C4-2B (cell line): ENCODE results near the gene ARNT2.

Source experiments
- ZFX ChIP-seq: fragments of 450-650 bp; IDR thresholded peaks from 2 replicates; pipeline ENCODE4 v1.6.1; 2017
- TF ChIP-seq, protein P1 (sequence below): fragments of 450-650 bp; conservative IDR thresholded peaks from 2 replicates; pipeline ENCODE4 v1.5.1; 2017; ENCODE audit warnings: mild to moderate bottlenecking

DNA sequence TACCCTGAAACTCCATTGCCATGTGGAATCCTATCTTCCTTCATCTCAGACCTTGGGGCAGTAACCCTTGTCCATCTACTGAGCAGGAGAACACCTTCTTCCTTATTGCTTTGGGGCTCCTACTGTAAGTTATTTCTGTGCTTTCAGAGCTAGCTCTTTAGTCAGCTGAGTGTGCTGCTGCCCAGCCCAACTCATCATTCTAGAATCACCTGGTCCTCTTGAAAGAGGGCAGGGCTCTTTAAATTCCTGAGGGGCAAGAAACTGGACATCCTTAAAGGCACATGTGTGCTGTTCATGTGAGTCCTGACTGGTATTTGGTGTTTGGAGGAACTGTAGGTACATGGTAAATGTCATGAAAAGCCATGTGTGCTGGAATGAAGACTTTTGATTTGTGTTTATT, 140.9 kb downstream of the ARNT2 start:
- TF ChIP-seq, protein P1, sequence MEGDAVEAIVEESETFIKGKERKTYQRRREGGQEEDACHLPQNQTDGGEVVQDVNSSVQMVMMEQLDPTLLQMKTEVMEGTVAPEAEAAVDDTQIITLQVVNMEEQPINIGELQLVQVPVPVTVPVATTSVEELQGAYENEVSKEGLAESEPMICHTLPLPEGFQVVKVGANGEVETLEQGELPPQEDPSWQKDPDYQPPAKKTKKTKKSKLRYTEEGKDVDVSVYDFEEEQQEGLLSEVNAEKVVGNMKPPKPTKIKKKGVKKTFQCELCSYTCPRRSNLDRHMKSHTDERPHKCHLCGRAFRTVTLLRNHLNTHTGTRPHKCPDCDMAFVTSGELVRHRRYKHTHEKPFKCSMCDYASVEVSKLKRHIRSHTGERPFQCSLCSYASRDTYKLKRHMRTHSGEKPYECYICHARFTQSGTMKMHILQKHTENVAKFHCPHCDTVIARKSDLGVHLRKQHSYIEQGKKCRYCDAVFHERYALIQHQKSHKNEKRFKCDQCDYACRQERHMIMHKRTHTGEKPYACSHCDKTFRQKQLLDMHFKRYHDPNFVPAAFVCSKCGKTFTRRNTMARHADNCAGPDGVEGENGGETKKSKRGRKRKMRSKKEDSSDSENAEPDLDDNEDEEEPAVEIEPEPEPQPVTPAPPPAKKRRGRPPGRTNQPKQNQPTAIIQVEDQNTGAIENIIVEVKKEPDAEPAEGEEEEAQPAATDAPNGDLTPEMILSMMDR, result no peak
- TF ChIP-seq ZFX, result no peak
